ENCODE results near the gene CCDC187. TPM values are rescaled to one million over a fixed set of nuclear protein-coding genes. Genes with fewer than 3 reads are reported as not detected.
A peak's percentile ranks its signal among the peaks of the same experiment; 100 is the strongest.

Gene CCDC187
- total and polyA plus RNA-seq, 12 donors, result 0.02 to 0.07 (median 0.03) TPM; not detected in 8

- no peak for TF ChIP-seq CTCF (IDR thresholded peaks at IDR 0.05)
- peaks cover 0 to 86% (median 9%) of the 10 kb centered on the region in 9 donors for H3K36me3 ChIP-seq
- 96 to 97% methylated on average over 38 of the region's 38 CpGs for WGBS, 2 donors
- no peak overlapping the region for H3K27ac ChIP-seq
- no peaks in the 10 kb centered on the region for H3K4me1 ChIP-seq
- no peak overlapping the region for H3K4me3 ChIP-seq
- H3K9me3 ChIP-seq, result no peaks in the 10 kb centered on the region
- DNase-seq, result no peak
- H3K27me3 ChIP-seq, result no peaks in the 10 kb centered on the region
- intact Hi-C loops (cut with DNase I), result no loop called here
- no peak for ATAC-seq
Measured at GRCh38 chr9:136222166-136222905, 81.6 kb downstream of the CCDC187 start.

- no peak for DNase-seq
- 85 to 89% methylated on average over 15 of the region's 15 CpGs for WGBS, 2 donors
Measured at GRCh38 chr9:136220017-136220729, 83.7 kb downstream of the CCDC187 start.

GRCh38 chr9:136219276-136219675, 84.6 kb downstream of the CCDC187 start:
- Histone ChIP-seq H3K27me3 (no peaks in the 10 kb centered on the region), H3K36me3 (peaks cover 0 to 93% (median 15%) of the 10 kb centered on the region in 9 donors), H3K27ac (no peak overlapping the region), H3K4me1 (no peaks in the 10 kb centered on the region), H3K4me3 (no peak overlapping the region), H3K9me3 (peaks cover 0 to 4% (median 0%) of the 10 kb centered on the region in 11 donors)
- no peak for TF ChIP-seq CTCF (IDR thresholded peaks at IDR 0.05)
- no peak for ATAC-seq
- intact Hi-C loops (cut with DNase I), result no loop called here
- WGBS, 2 donors, result 94 to 97% methylated on average over 13 of the region's 13 CpGs
- no peak for DNase-seq

More at GRCh38 chr9:136220017-136220729, 83.7 kb downstream of the CCDC187 start:
- Histone ChIP-seq H3K4me3 (no peak overlapping the region), H3K9me3 (no peaks in the 10 kb centered on the region), H3K27ac (no peak overlapping the region), H3K27me3 (no peaks in the 10 kb centered on the region), H3K36me3 (peaks cover 0 to 92% (median 9%) of the 10 kb centered on the region in 9 donors), H3K4me1 (no peaks in the 10 kb centered on the region)
- intact Hi-C loops (cut with DNase I), result no loop called here
- TF ChIP-seq CTCF (IDR thresholded peaks at IDR 0.05), result no peak
- no peak for ATAC-seq

DNA sequence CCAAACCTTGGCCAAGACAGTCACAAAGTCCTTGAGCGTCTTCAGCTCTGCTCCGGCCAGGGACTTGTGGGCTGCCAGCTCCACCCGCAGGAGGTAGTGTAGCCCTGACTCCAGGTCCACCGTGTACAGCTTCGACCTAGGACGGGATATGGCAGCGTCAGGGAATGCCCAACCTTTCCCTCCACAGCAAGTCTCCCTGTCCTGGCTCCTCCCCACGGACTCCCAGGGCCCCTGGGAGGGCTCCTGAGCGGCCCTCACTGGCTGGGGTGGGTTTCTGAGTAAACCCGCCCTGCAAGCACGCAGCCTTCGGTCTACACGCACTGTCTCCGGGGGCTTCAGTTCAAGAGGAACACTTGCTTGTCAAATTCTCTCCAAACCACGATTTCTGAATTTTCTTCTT, 85.2 kb downstream of the CCDC187 start:
- no peak for TF ChIP-seq CTCF (IDR thresholded peaks at IDR 0.05)
- Histone ChIP-seq H3K36me3 (peaks cover 0 to 93% (median 21%) of the 10 kb centered on the region in 9 donors), H3K4me1 (no peaks in the 10 kb centered on the region), H3K27ac (no peak overlapping the region), H3K27me3 (no peaks in the 10 kb centered on the region), H3K4me3 (no peak overlapping the region), H3K9me3 (peaks cover 0 to 10% (median 0%) of the 10 kb centered on the region in 11 donors)
- ATAC-seq (peak in 1 of 8 donors; percentile 10), DNase-seq (no peak)
- intact Hi-C loops (cut with DNase I), result no loop called here
- 90 to 92% methylated on average over 15 of the region's 15 CpGs for WGBS, 2 donors

Data from heart right ventricle (tissue), 16 donors.